Measurements from ENCODE around the gene LYG1. TPM values are rescaled to one million over a fixed set of nuclear protein-coding genes. Genes with fewer than 3 reads are reported as not detected.
"Not testable (repeated sequence)": the region's sequence is repeated elsewhere in the genome, so short reads cannot be mapped to it uniquely, and the experiment has no call there.

LYG1 gene
- total RNA-seq, 4 donors from 2014 or later, result 0.29 to 3.0 (median 1.1) TPM

DNA sequence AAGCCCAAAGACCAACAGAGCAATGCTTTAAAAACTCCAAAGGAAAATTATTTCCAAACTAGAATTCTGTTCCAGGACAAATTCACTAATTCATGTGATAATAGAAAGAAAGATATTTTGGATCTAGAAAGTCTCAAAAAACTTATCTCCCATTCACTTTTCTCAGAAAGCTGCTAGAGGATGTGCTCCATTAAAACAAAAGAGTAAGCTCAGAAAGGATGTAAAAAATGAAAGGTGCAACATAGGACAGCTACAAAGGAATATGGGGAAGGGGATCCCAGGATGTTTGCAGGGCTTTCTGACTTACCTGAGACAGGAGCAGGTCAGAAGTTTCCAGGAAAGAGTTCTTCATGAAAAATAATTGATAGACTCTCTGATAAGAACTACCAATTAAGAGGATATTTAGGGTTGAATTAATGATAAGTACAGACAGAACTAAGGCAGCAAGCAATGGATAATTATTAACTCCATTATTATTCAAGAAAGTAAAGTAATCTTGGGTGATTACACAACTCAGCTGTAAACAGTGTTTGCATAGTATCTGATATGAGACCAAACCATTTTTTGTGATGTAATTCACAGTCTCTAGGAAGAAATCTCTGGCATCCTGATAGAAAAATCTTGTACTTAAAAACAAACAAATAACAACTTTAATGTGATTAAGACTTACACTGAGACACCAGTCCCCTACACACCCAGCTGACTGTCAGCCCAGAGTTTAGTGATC lies 20.9 kb downstream of the LYG1 start:
- no peak for DNase-seq
- no peaks in the 10 kb centered on the region for H3K27me3 ChIP-seq
- intact Hi-C loops (cut with DNase I; ENCODE audit: low total_unique reads), result no loop called here
- TF ChIP-seq, protein P1, sequence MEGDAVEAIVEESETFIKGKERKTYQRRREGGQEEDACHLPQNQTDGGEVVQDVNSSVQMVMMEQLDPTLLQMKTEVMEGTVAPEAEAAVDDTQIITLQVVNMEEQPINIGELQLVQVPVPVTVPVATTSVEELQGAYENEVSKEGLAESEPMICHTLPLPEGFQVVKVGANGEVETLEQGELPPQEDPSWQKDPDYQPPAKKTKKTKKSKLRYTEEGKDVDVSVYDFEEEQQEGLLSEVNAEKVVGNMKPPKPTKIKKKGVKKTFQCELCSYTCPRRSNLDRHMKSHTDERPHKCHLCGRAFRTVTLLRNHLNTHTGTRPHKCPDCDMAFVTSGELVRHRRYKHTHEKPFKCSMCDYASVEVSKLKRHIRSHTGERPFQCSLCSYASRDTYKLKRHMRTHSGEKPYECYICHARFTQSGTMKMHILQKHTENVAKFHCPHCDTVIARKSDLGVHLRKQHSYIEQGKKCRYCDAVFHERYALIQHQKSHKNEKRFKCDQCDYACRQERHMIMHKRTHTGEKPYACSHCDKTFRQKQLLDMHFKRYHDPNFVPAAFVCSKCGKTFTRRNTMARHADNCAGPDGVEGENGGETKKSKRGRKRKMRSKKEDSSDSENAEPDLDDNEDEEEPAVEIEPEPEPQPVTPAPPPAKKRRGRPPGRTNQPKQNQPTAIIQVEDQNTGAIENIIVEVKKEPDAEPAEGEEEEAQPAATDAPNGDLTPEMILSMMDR (IDR thresholded peaks at IDR 0.05), result no peak
- no peak for TF ChIP-seq POLR2A (IDR thresholded peaks at IDR 0.05)
- H3K4me1 ChIP-seq, result no peaks in the 10 kb centered on the region
- no peaks in the 10 kb centered on the region for H3K36me3 ChIP-seq
- H3K9me3 ChIP-seq, result no peaks in the 10 kb centered on the region
- H3K4me3 ChIP-seq, result no peak overlapping the region
- no peak overlapping the region for H3K27ac ChIP-seq

DNA sequence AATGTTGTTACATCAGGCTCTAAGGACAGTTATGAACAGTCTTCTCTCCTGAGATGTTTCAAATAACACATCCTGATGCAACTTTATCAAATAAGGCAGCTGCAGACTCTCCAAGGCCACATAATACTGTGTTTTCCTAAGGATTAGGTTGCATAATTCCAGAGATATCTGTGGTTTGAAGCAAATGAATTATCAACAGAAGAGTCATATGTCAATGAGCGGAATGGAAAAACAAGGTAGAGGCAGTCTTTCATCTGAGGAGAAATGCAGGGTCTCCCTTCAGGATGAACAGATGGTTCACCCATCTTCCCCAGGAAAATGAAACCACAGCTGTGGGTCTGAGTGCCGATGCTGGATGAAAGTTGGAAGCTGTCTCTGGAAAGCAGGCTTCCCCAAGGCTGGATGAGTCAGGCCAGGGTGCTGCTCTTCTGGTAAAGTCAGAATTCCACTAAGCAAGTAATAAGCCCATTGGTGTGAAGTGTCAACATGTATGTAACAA lies 22.2 kb downstream of the LYG1 start:
- intact Hi-C loops (cut with DNase I; ENCODE audit: low total_unique reads), result no loop called here
- H3K4me3 ChIP-seq, result no peak overlapping the region
- H3K27ac ChIP-seq, result no peak overlapping the region
- no peaks in the 10 kb centered on the region for H3K9me3 ChIP-seq
- H3K4me1 ChIP-seq, result no peaks in the 10 kb centered on the region
- TF ChIP-seq POLR2A (IDR thresholded peaks at IDR 0.05), result no peak
- TF ChIP-seq, protein P1 (IDR thresholded peaks at IDR 0.05), result no peak
- no peaks in the 10 kb centered on the region for H3K36me3 ChIP-seq
- no peaks in the 10 kb centered on the region for H3K27me3 ChIP-seq
- no peak for DNase-seq

DNA sequence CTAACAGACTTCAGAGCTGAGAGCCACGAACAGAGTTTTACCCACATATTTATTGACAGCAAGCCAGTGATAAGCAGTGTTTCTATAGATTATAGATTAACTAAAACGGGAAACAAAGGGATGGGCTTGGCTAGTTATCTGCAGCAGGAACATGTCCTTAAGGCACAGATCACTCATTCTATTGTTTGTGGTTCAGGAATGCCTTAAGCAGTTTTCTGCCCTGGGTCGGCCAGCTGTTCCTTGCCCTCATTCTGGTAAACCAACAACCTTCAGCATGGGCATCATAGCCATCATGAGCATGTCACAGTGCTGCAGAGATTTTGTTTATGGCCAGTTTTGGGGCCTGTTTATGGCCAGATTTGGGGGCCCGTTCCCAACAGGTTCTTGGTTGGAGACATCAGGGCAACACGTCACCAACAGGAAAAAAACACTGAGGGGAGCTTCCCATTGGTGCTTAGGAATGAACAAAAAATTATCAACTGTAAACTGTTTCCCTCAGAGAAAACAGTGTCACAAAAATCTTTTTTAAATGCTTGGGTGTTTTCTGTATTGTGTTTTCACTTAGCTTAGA lies 22.7 kb downstream of the LYG1 start:
- H3K4me3 ChIP-seq; H3K4me1 ChIP-seq; H3K36me3 ChIP-seq; H3K27me3 ChIP-seq; H3K27ac ChIP-seq; intact Hi-C loops (cut with DNase I; ENCODE audit: low total_unique reads); DNase-seq; H3K9me3 ChIP-seq: not testable (repeated sequence)

DNA sequence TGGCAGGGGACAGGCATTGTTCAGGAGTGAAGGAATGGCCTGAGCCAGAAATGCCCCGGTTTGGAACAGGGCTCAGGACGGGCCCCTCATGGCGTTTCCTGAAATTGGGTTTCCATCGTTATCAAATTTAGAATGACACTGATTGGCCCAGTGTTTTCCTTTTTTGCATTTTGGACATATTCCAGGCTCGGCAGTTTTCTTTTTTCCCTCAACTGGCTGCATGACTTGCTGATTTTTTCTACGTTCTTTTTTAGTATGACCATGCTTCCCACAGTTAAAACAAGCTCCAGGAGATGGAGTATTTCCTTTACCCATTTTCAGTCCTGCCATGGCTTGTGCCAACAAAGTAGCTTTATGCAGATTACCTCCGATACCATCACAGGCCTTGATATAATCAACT lies 25.1 kb downstream of the LYG1 start:
- no peaks in the 10 kb centered on the region for H3K27me3 ChIP-seq
- no peak overlapping the region for H3K27ac ChIP-seq
- H3K4me3 ChIP-seq, result no peak overlapping the region
- DNase-seq, result no peak
- TF ChIP-seq, protein P1 (IDR thresholded peaks at IDR 0.05), result no peak
- no peaks in the 10 kb centered on the region for H3K9me3 ChIP-seq
- no peaks in the 10 kb centered on the region for H3K4me1 ChIP-seq
- intact Hi-C loops (cut with DNase I; ENCODE audit: low total_unique reads), result no loop called here
- no peaks in the 10 kb centered on the region for H3K36me3 ChIP-seq

DNA sequence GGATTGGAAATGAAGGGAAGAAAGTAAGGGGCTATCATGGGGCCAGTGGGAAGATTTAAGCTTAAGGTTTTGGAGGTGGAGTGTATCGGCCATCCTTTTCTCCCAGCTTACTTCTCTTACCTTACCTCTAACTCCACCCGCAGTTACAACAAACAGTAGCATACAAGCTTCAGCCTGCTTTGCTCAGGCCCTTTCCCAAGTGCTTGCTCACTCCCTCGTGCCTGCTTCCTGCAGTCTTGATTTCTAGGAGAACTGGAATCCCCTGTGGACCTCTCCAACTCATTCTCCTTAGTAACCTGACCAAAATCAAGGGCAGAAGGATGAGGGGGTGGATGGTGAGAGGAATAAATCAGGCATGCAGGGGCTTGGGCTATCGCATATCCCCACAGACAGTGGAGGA lies 39.8 kb downstream of the LYG1 start:
- DNase-seq, result no peak
- H3K27me3 ChIP-seq, result no peaks in the 10 kb centered on the region
- intact Hi-C loops (cut with DNase I; ENCODE audit: low total_unique reads), result no loop called here
- no peak overlapping the region for H3K27ac ChIP-seq
- H3K4me1 ChIP-seq, result no peaks in the 10 kb centered on the region
- H3K4me3 ChIP-seq, result no peak overlapping the region
- no peaks in the 10 kb centered on the region for H3K36me3 ChIP-seq
- H3K9me3 ChIP-seq, result no peaks in the 10 kb centered on the region
- TF ChIP-seq, protein P1 (IDR thresholded peaks at IDR 0.05), result no peak
- no peak for TF ChIP-seq POLR2A (IDR thresholded peaks at IDR 0.05)

Measured in uterus (tissue), 4 donors.